Fibroblast of the aortic adventitia (primary cell): ENCODE measurements around the gene ARHGAP23. TPM values are rescaled to one million over a fixed set of nuclear protein-coding genes. Genes with fewer than 3 reads are reported as not detected.
A peak's percentile ranks its signal among the peaks of the same experiment; 100 is the strongest.

Experiments used
- DNase-seq: peaks from one replicate; pipeline ENCODE4 v3.0.0-alpha.2; 2010; ENCODE audit warnings: low read depth
- H3K4me3 ChIP-seq: 2 replicates; pipeline ENCODE4 v1.5.1; 2011; ENCODE audit warnings: low read depth, mild to moderate bottlenecking, control low read depth, low read length, moderate library complexity
- CTCF ChIP-seq: IDR thresholded peaks from 2 replicates; pipeline ENCODE4 v1.5.1; 2011; ENCODE audit warnings: mild to moderate bottlenecking, low read length, control low read depth, inconsistent platforms; ENCODE audit not compliant: insufficient read depth
- total RNA-seq: library from RNA; depleted of rRNA; stranded (reverse); fragments of >200 nt; gene quantifications from 2 replicates; pipeline ENCODE4 v1.2.3, GENCODE V29; 2012; ENCODE audit warnings: low replicate concordance

Gene ARHGAP23
- total RNA-seq, 1 donor: 38.3 TPM

GRCh38 chr17:38546396-38546795 is 118.1 kb downstream of the ARHGAP23 start:
- H3K4me3 ChIP-seq: no peak overlapping the region
- TF ChIP-seq CTCF: no peak
- DNase-seq: no peak

GRCh38 chr17:38547444-38547843 is 119.2 kb downstream of the ARHGAP23 start:
- no peak overlapping the region for H3K4me3 ChIP-seq
- no peak for TF ChIP-seq CTCF
- no peak for DNase-seq

- no peak overlapping the region for H3K4me3 ChIP-seq
- no peak for DNase-seq
- no peak for TF ChIP-seq CTCF
Observed at GRCh38 chr17:38549285-38549684, 121.0 kb downstream of the ARHGAP23 start.

GRCh38 chr17:38550661-38551060 is 122.4 kb downstream of the ARHGAP23 start:
- TF ChIP-seq CTCF: no peak
- peak; percentile 76 for DNase-seq
- H3K4me3 ChIP-seq: no peak overlapping the region

GRCh38 chr17:38551121-38551520 is 122.9 kb downstream of the ARHGAP23 start:
- no peak for TF ChIP-seq CTCF
- no peak overlapping the region for H3K4me3 ChIP-seq
- DNase-seq: no peak

GRCh38 chr17:38552343-38552742 is 124.1 kb downstream of the ARHGAP23 start:
- TF ChIP-seq CTCF: no peak
- H3K4me3 ChIP-seq: no peak overlapping the region
- DNase-seq: no peak
